Tongue (tissue), 2 donors: Measurements from ENCODE around the gene CYTH2. TPM values are rescaled to one million over a fixed set of nuclear protein-coding genes. Genes with fewer than 3 reads are reported as not detected.

Source experiments
- DNase-seq: peaks from one replicate; pipeline ENCODE4 v3.0.0-alpha.2; 2015
- total RNA-seq: library from RNA; depleted of rRNA; stranded (reverse); fragments of >200 nt; gene quantifications from one replicate; pipeline ENCODE4 v1.2.3, GENCODE V29; 2014

CYTH2 gene
- total RNA-seq, 1 donor from 2014 or later, result 39.1 TPM

GRCh38 chr19:48493718-48494401, 24.7 kb downstream of the CYTH2 start:
- DNase-seq, result no peak

GRCh38 chr19:48495396-48495795, 26.2 kb downstream of the CYTH2 start:
- no peak for DNase-seq

GRCh38 chr19:48496959-48497727, 28.0 kb downstream of the CYTH2 start:
- no peak for DNase-seq

- DNase-seq, result no peak
Measured at GRCh38 chr19:48497728-48498594, 28.8 kb downstream of the CYTH2 start.

GRCh38 chr19:48498595-48499311, 29.6 kb downstream of the CYTH2 start:
- no peak for DNase-seq

- no peak for DNase-seq
Measured at GRCh38 chr19:48499316-48500090, 30.3 kb downstream of the CYTH2 start.

- no peak for DNase-seq
Measured at GRCh38 chr19:48500830-48501493, 31.8 kb downstream of the CYTH2 start.

- peak; percentile 75 for DNase-seq
Measured at GRCh38 chr19:48501494-48502349, 32.6 kb downstream of the CYTH2 start.

- DNase-seq, result no peak
Measured at GRCh38 chr19:48502350-48503018, 33.3 kb downstream of the CYTH2 start.

GRCh38 chr19:48506138-48506733, 37.1 kb downstream of the CYTH2 start:
- DNase-seq, result no peak

- DNase-seq, result no peak
Measured at GRCh38 chr19:48507911-48508439, 38.8 kb downstream of the CYTH2 start.

- no peak for DNase-seq
Measured at GRCh38 chr19:48508729-48509411, 39.7 kb downstream of the CYTH2 start.

- DNase-seq, result no peak
Measured at GRCh38 chr19:48509467-48510194, 40.5 kb downstream of the CYTH2 start.

- peak; percentile 76 for DNase-seq
Measured at GRCh38 chr19:48510421-48511268, 41.5 kb downstream of the CYTH2 start.

- no peak for DNase-seq
Measured at GRCh38 chr19:48511321-48511731, 42.2 kb downstream of the CYTH2 start.
